NCI-H510A treated with DMSO at 0.1 percent for 48 hours (cell line): Measurements from ENCODE around the gene TRAPPC10.
A peak's percentile ranks its signal among the peaks of the same experiment; 100 is the strongest.

Experiments
- DNase-seq: peaks from one replicate; lab custom pipeline; 2025; lab: John Stamatoyannopoulos, UW

Gene TRAPPC10

GRCh38 chr21:44005071-44005470, 7.0 kb upstream of the TRAPPC10 start:
- DNase-seq: no peak

- no peak for DNase-seq
Measured at GRCh38 chr21:44005593-44005992, 6.5 kb upstream of the TRAPPC10 start.

- DNase-seq: no peak
Measured at GRCh38 chr21:44006017-44006619, 6.0 kb upstream of the TRAPPC10 start.

GRCh38 chr21:44006656-44007055, 5.5 kb upstream of the TRAPPC10 start:
- no peak for DNase-seq

- peak; percentile 28 for DNase-seq
Measured at GRCh38 chr21:44010429-44010828, 1.7 kb upstream of the TRAPPC10 start.

- DNase-seq: no peak
Measured at GRCh38 chr21:44011123-44011522, 986 bp upstream of the TRAPPC10 start.

GRCh38 chr21:44012474-44013379, 618 bp downstream of the TRAPPC10 start:
- peak; percentile 27 for DNase-seq

- DNase-seq: no peak
Measured at GRCh38 chr21:44013380-44014088, 1.4 kb downstream of the TRAPPC10 start.

GRCh38 chr21:44017601-44018000, 5.5 kb downstream of the TRAPPC10 start:
- DNase-seq: no peak

GRCh38 chr21:44018127-44018526, 6.0 kb downstream of the TRAPPC10 start:
- no peak for DNase-seq

- no peak for DNase-seq
Measured at GRCh38 chr21:44018813-44019567, 6.9 kb downstream of the TRAPPC10 start.

GRCh38 chr21:44019568-44019958, 7.5 kb downstream of the TRAPPC10 start:
- no peak for DNase-seq

GRCh38 chr21:44020551-44020950, 8.4 kb downstream of the TRAPPC10 start:
- peak; percentile 13 for DNase-seq

GRCh38 chr21:44021064-44021463, 9.0 kb downstream of the TRAPPC10 start:
- DNase-seq: peak; percentile 34

- no peak for DNase-seq
Measured at GRCh38 chr21:44024257-44024656, 12.1 kb downstream of the TRAPPC10 start.

GRCh38 chr21:44024887-44025353, 12.8 kb downstream of the TRAPPC10 start:
- no peak for DNase-seq

- no peak for DNase-seq
Measured at GRCh38 chr21:44027607-44028286, 15.6 kb downstream of the TRAPPC10 start.

GRCh38 chr21:44028287-44028659, 16.2 kb downstream of the TRAPPC10 start:
- DNase-seq: no peak

- no peak for DNase-seq
Measured at GRCh38 chr21:44029460-44030087, 17.5 kb downstream of the TRAPPC10 start.

- DNase-seq: no peak
Measured at GRCh38 chr21:44035244-44035643, 23.1 kb downstream of the TRAPPC10 start.

GRCh38 chr21:44038063-44038462, 26.0 kb downstream of the TRAPPC10 start:
- no peak for DNase-seq
